ENCODE data around the gene AKAP6. TPM values are rescaled to one million over a fixed set of nuclear protein-coding genes. Genes with fewer than 3 reads are reported as not detected.

The AKAP6 gene
- total RNA-seq, 1 donor from 2014 or later = 249 TPM

DNA sequence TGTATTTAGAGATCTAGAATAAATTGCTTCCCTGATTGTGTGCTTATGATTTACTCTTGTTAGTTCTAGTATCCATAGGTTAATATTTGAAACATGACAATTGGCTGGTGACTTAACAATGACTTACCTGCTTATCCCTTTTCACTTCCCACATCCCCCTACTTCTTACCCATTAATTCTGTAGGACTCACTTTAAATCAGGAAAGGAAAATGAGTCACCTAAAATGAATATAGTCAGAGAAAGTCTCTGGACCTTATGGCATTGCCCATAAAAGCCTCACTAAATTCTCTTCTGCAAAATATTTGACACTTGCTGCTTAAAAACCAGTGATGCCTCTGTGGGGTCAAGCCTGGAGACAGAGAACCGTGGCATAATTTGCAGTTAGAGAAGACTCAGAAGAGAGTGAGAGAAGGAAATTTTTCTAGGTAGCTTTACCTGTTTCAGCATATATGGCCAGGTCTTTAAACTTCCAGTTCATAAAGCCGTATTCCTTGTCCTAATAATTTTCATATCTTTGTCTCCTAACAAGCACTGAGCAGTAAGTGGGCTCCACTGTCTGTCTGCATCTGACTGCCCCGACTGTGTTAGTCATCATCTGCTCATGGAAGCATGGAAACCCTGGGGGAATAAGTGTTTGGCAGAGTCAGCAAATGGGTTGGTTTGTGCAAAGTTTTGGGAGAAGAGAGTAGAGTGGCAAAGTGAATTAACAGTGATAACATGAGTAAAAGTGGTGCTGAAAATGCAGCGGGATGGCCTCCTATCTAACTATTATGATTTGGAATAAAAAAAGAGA lies 294.4 kb downstream of the AKAP6 start:
- intact Hi-C loops (cut with DNase I) = no loop called here
- no peak for DNase-seq (ENCODE audit: low spot score)

DNA sequence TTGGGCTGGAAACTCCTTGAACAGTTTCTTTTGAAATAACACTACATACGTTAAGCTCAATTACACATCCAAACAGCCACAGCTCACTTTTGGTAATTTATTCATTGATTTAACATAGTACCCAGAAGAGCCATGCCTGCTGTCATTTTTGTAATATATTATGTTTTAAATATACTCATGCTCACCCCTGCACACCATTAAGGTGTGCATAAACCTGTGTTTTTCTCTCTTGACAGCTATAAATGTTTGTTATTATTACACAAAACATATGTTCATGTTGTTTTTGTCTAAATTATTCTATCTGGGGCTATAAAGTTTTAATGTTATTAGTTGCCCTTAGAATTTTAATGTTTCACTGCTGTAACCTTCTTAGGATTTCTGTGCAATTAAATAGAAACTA lies 296.1 kb downstream of the AKAP6 start:
- intact Hi-C loops (cut with DNase I) = no loop called here
- DNase-seq (ENCODE audit: low spot score) = no peak

DNA sequence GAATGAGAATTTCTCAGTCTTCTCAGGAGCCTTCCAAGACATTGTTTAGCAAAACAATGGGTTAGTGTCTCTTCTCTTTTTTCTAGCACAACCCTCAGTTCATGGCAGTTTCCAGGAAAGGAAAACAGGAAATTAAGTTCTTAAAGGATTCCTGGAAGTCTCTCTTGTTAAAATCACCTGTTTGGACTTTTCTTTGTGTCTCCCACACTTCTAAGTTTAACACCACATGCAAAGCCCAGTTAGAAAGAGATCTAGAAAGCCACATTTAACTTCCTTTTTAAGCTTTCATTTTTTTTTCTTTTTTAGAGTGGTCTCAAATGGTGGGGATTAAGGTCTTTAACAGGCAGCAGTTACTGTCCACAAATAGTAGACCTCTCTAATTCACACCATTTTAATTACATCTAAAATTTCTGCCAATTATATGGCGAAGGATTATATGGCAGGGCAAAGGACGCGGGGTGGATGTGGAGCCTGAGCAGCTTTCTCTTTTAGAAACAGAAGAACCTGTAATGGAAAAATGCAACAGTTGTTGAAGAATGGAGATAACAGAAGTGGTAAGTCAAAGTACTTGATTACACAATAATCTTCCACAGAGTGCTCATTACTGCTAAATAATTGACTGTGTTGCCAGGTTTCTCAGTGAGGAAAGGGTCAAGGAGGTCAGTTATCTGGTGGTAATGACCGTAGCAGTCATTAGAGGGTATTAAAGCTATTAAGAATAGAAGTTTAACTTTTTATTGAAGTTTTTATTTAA lies 298.6 kb downstream of the AKAP6 start:
- no peak for DNase-seq (ENCODE audit: low spot score)
- intact Hi-C loops (cut with DNase I) = no loop called here

DNA sequence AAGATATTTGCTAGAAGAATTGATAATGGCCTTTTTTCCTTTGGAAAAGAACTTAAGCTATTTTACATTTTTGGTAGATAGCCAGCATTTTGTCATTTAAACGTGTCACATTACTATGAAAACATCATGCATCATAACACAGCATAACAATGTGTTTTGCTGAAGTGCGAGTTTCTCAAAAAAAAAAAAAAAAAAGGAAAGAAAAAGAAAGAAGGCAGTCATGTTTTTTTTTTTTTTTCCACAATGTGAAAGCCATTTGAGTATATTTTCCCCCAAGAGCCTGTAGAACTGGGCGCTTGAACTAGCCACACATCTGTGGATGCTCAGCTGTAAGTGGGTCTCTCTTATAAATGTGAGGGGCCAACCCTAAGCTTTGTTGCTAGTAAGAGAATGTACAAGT lies 300.1 kb downstream of the AKAP6 start:
- intact Hi-C loops (cut with DNase I) = no loop called here
- DNase-seq (ENCODE audit: low spot score) = no peak

- intact Hi-C loops (cut with DNase I) = no loop called here
- DNase-seq (ENCODE audit: low spot score) = no peak
Observed at GRCh38 chr14:32630701-32631100, 301.6 kb downstream of the AKAP6 start.

GRCh38 chr14:32633224-32633859 lies 304.2 kb downstream of the AKAP6 start:
- DNase-seq (ENCODE audit: low spot score) = no peak
- intact Hi-C loops (cut with DNase I) = no loop called here

DNA sequence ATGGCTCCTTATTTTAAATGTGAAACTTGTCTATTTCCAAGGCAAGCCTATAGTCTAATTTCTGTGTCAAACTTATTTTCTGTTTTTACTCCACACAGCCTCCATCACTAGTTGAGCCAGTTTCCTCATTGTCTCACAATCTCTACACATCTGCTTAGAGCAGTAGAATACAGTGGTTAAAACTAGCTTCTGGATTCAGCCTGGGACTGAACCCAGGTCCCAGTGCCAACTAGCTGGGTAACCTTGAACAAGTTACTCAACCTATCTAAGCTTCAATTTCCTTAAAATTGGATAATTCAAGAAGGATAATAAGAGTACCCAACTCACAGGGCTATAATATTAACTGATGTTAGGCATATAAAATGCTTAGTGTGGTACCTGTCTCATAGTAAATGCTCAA lies 304.8 kb downstream of the AKAP6 start:
- intact Hi-C loops (cut with DNase I) = no loop called here
- no peak for DNase-seq (ENCODE audit: low spot score)

GRCh38 chr14:32635061-32635719 lies 306.1 kb downstream of the AKAP6 start:
- intact Hi-C loops (cut with DNase I) = no loop called here
- no peak for DNase-seq (ENCODE audit: low spot score)

DNA sequence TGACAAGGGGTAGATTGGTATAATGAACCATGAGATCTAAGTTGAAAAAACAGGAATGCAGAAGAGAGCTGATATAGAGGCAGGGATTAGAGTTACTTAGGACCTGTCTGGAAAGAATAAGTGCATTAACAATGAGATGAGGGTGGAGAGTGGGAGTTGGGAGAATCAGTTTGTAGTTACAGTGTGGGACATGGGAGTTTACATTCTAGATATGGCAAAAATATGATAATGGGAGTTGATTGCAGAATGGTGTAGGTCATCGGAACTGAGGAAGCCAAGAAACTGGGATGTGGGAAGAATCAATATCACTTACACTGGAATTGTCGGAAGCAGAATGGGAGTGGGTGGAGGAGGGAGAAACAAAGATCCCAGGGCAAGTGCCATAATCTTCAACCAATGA lies 308.5 kb downstream of the AKAP6 start:
- DNase-seq (ENCODE audit: low spot score) = no peak
- intact Hi-C loops (cut with DNase I) = no loop called here

DNA sequence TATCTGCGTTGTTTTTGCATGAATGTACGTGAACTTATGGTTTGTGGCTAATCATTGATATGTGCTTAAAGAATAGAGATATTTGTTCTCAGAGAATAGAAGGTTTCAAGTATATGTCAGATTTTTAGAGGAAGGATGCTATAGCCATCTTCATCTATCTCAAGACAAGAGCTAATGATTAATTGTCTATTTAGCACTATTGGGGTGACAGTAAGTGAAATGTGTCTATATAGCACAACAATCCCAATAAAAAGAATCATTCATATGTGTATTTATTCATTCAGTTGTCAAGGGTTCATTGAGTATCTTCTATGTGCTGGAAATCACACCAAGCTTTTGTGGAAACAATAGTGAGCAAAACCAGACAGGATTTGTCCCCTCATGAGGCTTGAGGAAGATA lies 310.1 kb downstream of the AKAP6 start:
- intact Hi-C loops (cut with DNase I) = no loop called here

GRCh38 chr14:32645551-32645950 lies 316.5 kb downstream of the AKAP6 start:
- no peak for DNase-seq (ENCODE audit: low spot score)
- intact Hi-C loops (cut with DNase I) = no loop called here

More for the DNA sequence above, 310.1 kb downstream of the AKAP6 start:
- DNase-seq (ENCODE audit: low spot score) = no peak

DNA sequence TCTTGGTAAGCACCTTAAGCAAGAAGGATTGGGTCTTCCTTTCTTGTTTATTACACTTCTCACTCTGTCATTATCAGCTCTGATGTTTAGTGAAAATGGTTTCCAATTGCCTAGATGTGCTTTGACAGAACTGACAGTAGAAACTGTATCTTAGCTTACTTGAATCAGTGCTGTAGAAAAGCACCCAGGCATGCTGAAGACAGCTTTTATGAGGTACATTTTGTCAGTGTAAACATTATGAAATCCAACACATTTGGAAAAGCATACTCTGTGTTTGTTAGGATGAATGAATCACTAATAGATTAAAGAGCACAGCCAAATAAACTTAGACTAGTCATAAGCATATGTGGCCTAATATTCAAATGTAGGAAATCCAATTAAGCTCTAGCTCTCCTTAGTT lies 319.3 kb downstream of the AKAP6 start:
- DNase-seq (ENCODE audit: low spot score) = no peak
- intact Hi-C loops (cut with DNase I) = no loop called here

DNA sequence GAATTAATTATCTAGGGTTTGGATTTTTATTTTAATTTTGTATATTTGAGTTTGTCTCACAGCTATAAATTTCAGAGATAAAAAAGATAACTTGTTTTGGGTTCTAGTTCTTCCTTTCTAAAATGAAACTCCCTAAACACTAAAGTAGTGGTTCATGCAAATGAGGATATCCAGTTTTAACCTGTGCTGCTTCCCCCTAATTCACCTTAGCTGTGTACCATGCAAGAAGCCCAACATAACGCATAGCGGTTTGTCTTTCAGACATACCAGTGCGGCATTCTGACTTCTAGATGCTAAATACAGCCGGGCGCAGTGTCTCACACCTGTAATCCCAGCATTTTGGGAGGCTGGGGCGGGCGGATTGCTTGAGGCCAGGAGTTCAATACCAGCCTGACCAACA lies 320.9 kb downstream of the AKAP6 start:
- intact Hi-C loops (cut with DNase I) = no loop called here
- DNase-seq (ENCODE audit: low spot score) = no peak

- DNase-seq (ENCODE audit: low spot score) = no peak
- intact Hi-C loops (cut with DNase I) = no loop called here
Observed at GRCh38 chr14:32650665-32651064, 321.6 kb downstream of the AKAP6 start.

DNA sequence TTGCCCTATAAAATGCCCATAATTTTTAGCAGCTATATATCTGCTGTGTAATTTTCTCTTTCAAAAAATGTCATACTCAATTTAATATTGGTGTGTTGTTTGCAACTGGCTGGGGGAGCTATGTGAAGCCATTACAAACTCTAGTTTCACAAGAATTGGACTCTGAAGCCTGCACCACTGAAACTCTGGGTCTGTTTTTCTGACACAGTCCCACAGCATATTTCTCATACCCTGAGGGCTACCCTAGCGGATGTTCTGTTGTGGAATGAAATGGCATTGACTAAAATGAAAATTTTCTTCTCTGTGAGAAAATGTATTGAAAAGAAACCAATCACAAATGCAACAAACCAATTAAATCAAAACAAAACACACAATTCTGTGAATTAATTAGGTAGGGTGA lies 325.0 kb downstream of the AKAP6 start:
- intact Hi-C loops (cut with DNase I) = no loop called here
- DNase-seq (ENCODE audit: low spot score) = no peak

DNA sequence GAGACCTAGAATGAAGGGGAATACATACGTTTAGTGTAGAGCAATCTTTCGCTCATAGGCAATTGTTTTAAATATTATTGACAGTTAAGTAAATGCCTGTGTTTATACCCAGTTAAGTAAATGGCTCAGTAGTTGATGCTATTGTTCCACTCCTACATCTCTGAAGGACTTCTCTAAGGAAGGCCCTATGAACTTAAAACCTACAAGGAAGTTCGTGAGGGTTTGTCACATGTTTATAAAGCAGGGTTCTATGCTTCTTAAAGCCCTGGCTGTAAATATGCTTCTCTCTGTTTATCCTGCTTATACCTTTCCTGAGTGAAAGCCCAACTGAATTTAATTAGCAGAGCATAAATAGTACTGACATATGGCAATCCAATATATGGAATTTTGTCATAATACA lies 327.5 kb downstream of the AKAP6 start:
- no peak for DNase-seq (ENCODE audit: low spot score)
- intact Hi-C loops (cut with DNase I) = no loop called here

- intact Hi-C loops (cut with DNase I) = no loop called here
- DNase-seq (ENCODE audit: low spot score) = no peak
Observed at GRCh38 chr14:32657081-32657480, 328.0 kb downstream of the AKAP6 start.

DNA sequence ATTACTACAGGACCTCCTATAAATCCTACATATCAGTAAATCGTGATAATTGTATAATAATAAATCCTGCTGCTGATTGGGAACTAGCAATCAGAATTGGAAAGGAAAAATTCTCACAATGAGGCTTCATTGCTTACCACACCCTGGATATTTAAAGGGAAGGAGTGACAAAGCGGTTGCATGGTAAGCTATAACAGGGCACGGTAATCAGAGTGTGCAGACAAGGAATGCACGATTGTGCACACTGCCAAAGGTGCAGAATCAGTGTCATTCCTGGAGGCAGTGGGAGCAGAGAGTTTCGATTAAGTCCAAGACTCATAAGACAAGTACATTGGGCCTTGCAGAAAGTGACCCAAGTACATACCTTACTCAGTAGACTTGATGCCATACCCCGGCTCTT lies 332.1 kb downstream of the AKAP6 start:
- DNase-seq (ENCODE audit: low spot score) = no peak
- intact Hi-C loops (cut with DNase I) = no loop called here

DNA sequence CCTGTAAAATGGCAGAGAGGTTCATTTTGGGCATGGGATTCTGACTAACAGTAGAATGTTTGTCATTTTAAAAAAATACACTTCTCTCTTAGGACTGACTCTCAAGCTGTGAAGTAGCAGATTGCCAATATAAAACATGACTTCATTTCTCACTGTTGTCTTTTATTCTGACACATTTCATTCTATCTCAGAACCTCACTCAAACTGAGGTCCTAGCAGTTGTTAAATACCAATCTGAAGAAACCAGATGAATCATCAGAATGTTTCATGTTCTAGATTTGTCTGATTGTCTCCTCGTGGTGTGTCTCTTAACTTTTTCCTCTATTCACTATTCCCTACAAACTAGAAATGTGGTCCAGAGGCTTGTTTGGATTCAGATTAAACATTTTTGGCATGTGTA lies 333.1 kb downstream of the AKAP6 start:
- no peak for DNase-seq (ENCODE audit: low spot score)
- intact Hi-C loops (cut with DNase I) = no loop called here

DNA sequence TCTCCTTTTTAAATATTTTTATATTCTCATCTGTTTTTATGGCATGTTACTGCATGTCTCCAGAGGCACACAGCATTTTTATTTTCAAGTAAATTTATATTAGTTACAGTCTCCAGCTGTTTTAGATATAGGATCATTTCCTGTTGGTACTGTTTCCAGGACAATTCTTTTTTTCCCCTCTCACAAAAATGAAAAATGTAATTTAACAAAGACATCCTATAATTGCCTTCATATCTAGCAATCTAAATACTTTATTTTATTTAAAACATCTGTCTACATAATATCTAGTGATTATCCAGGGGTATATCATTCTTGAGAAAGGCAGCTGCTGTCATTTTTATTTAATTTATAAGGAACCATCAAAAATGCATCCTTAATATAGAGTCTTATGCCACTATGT lies 337.2 kb downstream of the AKAP6 start:
- DNase-seq (ENCODE audit: low spot score) = no peak
- intact Hi-C loops (cut with DNase I) = no loop called here
